GF-D8 (cell line): Measurements from ENCODE around the gene PPIL1.
A peak's percentile ranks its signal among the peaks of the same experiment; 100 is the strongest.

ENCODE experiments used
- DNase-seq: peaks from one replicate; lab custom pipeline; 2025; lab: John Stamatoyannopoulos, UW

The PPIL1 gene

GRCh38 chr6:36834576-36835341, 39.8 kb downstream of the PPIL1 start:
- DNase-seq: no peak

- no peak for DNase-seq
Observed at GRCh38 chr6:36833182-36833789, 41.3 kb downstream of the PPIL1 start.

GRCh38 chr6:36832313-36832712, 42.3 kb downstream of the PPIL1 start:
- DNase-seq: no peak

GRCh38 chr6:36830577-36830976, 44.0 kb downstream of the PPIL1 start:
- no peak for DNase-seq

- DNase-seq: no peak
Observed at GRCh38 chr6:36829919-36830544, 44.6 kb downstream of the PPIL1 start.

GRCh38 chr6:36827261-36828079, 47.1 kb downstream of the PPIL1 start:
- DNase-seq: peak; percentile 64

- no peak for DNase-seq
Observed at GRCh38 chr6:36826520-36827227, 47.9 kb downstream of the PPIL1 start.

- no peak for DNase-seq
Observed at GRCh38 chr6:36825994-36826393, 48.6 kb downstream of the PPIL1 start.

- DNase-seq: no peak
Observed at GRCh38 chr6:36825452-36825851, 49.2 kb downstream of the PPIL1 start.

GRCh38 chr6:36824253-36824652, 50.4 kb downstream of the PPIL1 start:
- no peak for DNase-seq

GRCh38 chr6:36823421-36824096, 51.0 kb downstream of the PPIL1 start:
- no peak for DNase-seq

GRCh38 chr6:36822506-36823269, 51.9 kb downstream of the PPIL1 start:
- no peak for DNase-seq

- DNase-seq: no peak
Observed at GRCh38 chr6:36821581-36822335, 52.8 kb downstream of the PPIL1 start.

- DNase-seq: no peak
Observed at GRCh38 chr6:36820700-36821580, 53.7 kb downstream of the PPIL1 start.

- DNase-seq: no peak
Observed at GRCh38 chr6:36818756-36819155, 55.8 kb downstream of the PPIL1 start.

GRCh38 chr6:36817847-36818246, 56.8 kb downstream of the PPIL1 start:
- no peak for DNase-seq

GRCh38 chr6:36817176-36817817, 57.3 kb downstream of the PPIL1 start:
- no peak for DNase-seq
